Measurements from ENCODE around the gene PHF20. TPM values are rescaled to one million over a fixed set of nuclear protein-coding genes. Genes with fewer than 3 reads are reported as not detected.

The PHF20 gene
- total RNA-seq, 1 donor, result 30.9 TPM

Small RNA genes within 50 kb of the gene (small RNA-seq; reads per million reads assigned to genes)
- gene COX7BP2, result not detected
- not detected for gene HIGD1AP16
- not detected for gene RF00019
- not detected for gene RF00026
- gene RNU4-40P, result not detected
- not detected for gene RNU6-937P

Other genes starting within 250 kb of the PHF20 start
- not detected in 2 replicates for gene C20orf173, start 242.4 kb upstream of the PHF20 start, total RNA-seq (ENCODE audit: low replicate concordance)
- 331 and 368 TPM in 2 replicates for gene ERGIC3, start 229.9 kb upstream of the PHF20 start, total RNA-seq (ENCODE audit: low replicate concordance)
- gene SPAG4, start 156.2 kb upstream of the PHF20 start, total RNA-seq (ENCODE audit: low replicate concordance), result 2.2 and 4.7 TPM in 2 replicates
- 127 and 154 TPM in 2 replicates for gene CPNE1, start 107.1 kb upstream of the PHF20 start, total RNA-seq (ENCODE audit: low replicate concordance)
- 49.0 and 65.4 TPM in 2 replicates for gene RBM12, start 107.1 kb upstream of the PHF20 start, total RNA-seq (ENCODE audit: low replicate concordance)
- 5.3 and 19.9 TPM in 2 replicates for gene NFS1, start 72.7 kb upstream of the PHF20 start, total RNA-seq (ENCODE audit: low replicate concordance)
- 164 and 214 TPM in 2 replicates for gene ROMO1, start 72.6 kb upstream of the PHF20 start, total RNA-seq (ENCODE audit: low replicate concordance)
- 236 and 510 TPM in 2 replicates for gene RBM39, start 29.8 kb upstream of the PHF20 start, total RNA-seq (ENCODE audit: low replicate concordance)
- 34.1 and 161 TPM in 2 replicates for gene SCAND1, start 182.5 kb downstream of the PHF20 start, total RNA-seq (ENCODE audit: low replicate concordance)
- gene CNBD2, start 196.6 kb downstream of the PHF20 start, total RNA-seq (ENCODE audit: low replicate concordance), result 2.2 and 4.5 TPM in 2 replicates